Measurements from ENCODE around the gene PLEKHS1.

GRCh38 chr10:113751181-113751732 lies at the start of gene PLEKHS1:
- TF ChIP-seq CTCF (IDR thresholded peaks at IDR 0.05), result no peak
- TF ChIP-seq POLR2A (IDR thresholded peaks at IDR 0.05), result no peak

Data from lower leg skin (tissue), 3 donors.